C4-2B (cell line): ENCODE measurements around the gene ERCC1.

Experiments
- ZFX ChIP-seq: fragments of 450-650 bp; IDR thresholded peaks from 2 replicates; pipeline ENCODE4 v1.6.1; 2017
- TF ChIP-seq, protein P1 (sequence below): fragments of 450-650 bp; conservative IDR thresholded peaks from 2 replicates; pipeline ENCODE4 v1.5.1; 2017; ENCODE audit warnings: mild to moderate bottlenecking

DNA sequence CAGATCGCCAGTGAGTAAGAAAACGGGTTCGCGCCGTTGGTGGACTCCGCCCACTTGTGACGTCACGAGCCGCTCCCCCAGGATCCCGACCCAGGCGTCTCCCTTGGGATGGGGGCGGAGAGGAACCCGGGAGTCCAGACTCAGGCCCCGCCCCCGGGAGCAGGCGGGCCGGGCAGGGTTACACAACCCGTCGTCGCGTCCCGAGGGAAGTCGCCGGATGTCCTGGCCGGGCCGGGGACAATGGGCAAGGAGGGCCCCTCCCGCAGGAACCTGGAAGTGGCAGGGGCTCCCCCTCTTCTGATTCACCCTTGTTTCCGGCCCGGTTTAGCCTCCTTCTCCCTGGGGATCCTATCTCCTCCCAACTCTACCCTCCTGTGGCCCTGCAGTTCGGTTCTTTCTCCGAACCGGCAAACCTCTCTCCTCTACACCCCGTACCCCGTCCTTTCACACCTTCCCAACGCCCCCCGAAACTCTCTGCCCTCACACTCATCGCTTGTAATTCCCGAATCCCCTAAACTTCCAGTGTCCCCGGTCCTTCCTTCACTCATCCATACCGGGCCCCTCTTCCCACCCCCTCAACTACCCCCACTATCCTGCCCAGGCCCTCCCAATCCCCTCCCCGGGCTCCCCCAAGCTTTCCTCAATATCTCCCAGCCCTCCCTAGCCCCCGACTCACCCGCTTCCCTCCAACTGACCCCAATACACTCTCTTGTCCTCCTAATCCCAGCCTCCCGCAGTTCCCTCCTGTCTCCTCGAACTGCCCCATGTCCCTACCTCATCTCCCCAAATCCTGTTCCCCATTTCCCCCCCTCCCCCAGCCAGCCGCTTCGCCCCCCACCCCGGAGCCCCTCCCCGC is 20.0 kb upstream of the ERCC1 start:
- TF ChIP-seq, protein P1, sequence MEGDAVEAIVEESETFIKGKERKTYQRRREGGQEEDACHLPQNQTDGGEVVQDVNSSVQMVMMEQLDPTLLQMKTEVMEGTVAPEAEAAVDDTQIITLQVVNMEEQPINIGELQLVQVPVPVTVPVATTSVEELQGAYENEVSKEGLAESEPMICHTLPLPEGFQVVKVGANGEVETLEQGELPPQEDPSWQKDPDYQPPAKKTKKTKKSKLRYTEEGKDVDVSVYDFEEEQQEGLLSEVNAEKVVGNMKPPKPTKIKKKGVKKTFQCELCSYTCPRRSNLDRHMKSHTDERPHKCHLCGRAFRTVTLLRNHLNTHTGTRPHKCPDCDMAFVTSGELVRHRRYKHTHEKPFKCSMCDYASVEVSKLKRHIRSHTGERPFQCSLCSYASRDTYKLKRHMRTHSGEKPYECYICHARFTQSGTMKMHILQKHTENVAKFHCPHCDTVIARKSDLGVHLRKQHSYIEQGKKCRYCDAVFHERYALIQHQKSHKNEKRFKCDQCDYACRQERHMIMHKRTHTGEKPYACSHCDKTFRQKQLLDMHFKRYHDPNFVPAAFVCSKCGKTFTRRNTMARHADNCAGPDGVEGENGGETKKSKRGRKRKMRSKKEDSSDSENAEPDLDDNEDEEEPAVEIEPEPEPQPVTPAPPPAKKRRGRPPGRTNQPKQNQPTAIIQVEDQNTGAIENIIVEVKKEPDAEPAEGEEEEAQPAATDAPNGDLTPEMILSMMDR, result no peak
- no peak for TF ChIP-seq ZFX
